ENCODE results near the gene RGN. TPM values are rescaled to one million over a fixed set of nuclear protein-coding genes. Genes with fewer than 3 reads are reported as not detected.
"Not testable (repeated sequence)": the region's sequence is repeated elsewhere in the genome, so short reads cannot be mapped to it uniquely, and the experiment has no call there.

The RGN gene
- total and polyA plus RNA-seq, 7 donors: 0.69 to 11.9 (median 4.6) TPM

DNA sequence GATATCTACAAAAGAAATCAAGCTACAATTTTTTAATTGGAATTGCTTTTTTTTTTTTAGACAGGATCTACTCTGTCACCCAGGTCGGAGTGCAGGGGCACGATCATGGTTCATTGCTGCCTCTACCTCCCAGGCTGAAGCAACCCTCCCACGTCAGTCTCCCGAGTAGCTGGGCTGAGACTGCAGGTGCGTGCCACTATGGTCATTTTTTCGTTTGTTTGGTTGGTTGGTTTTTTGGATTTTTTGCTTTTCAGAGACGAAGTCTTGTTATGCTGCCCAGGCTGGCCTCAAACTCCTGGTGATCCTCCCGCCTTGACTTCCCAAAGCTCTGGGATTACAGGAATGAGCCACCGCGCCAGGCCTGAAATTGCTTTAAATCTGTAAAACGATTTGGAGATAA is 15.6 kb downstream of the RGN start:
- intact Hi-C loops (cut with DNase I): loop anchor here in 1 of 2 donors (5.0 kb wide), 2 partner anchors 182 to 337 kb away; partner anchors contain the start of genes JADE3 and SLC9A7

DNA sequence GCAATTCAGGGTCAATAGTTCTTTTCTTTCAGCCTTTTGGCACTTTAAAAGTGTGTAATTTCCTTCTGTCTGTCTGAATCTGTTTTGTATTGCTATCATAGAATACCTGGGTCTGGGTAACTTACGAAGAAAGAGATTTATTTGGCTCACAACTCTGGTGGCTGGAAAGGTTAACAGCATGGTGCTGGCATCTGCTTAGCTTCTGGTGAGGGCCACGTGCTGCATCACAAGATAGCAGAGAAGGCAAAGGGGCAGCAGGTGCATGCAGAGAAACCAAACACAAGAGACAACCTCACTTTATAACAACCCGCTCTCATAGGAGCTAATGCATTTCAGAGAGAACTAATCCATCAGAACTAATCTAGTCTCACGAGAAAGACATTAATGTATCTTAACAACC is 18.8 kb downstream of the RGN start:
- Histone ChIP-seq H3K27ac (no peak overlapping the region), H3K9me3 (no peaks in the 10 kb centered on the region), H3K27me3 (ENCODE audit: insufficient read depth in 3 of 3, low read length in 2 of 3) (peaks cover 0 to 8% (median 0%) of the 10 kb centered on the region in 3 donors), H3K36me3 (ENCODE audit: insufficient read depth in 1 of 2, low read depth in 1 of 2) (no peaks in the 10 kb centered on the region), H3K4me3 (no peak overlapping the region), H3K4me1 (no peaks in the 10 kb centered on the region)
- no peak for DNase-seq
- TF ChIP-seq, protein P1, sequence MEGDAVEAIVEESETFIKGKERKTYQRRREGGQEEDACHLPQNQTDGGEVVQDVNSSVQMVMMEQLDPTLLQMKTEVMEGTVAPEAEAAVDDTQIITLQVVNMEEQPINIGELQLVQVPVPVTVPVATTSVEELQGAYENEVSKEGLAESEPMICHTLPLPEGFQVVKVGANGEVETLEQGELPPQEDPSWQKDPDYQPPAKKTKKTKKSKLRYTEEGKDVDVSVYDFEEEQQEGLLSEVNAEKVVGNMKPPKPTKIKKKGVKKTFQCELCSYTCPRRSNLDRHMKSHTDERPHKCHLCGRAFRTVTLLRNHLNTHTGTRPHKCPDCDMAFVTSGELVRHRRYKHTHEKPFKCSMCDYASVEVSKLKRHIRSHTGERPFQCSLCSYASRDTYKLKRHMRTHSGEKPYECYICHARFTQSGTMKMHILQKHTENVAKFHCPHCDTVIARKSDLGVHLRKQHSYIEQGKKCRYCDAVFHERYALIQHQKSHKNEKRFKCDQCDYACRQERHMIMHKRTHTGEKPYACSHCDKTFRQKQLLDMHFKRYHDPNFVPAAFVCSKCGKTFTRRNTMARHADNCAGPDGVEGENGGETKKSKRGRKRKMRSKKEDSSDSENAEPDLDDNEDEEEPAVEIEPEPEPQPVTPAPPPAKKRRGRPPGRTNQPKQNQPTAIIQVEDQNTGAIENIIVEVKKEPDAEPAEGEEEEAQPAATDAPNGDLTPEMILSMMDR (IDR thresholded peaks at IDR 0.05): no peak
- intact Hi-C loops (cut with DNase I): no loop called here
- WGBS, 3 donors: 53 to 75% (median 63%) methylated on average over 4 of the region's 4 CpGs
- ATAC-seq: no peak

More for the DNA sequence above, 15.6 kb downstream of the RGN start:
- Histone ChIP-seq H3K4me1 (no peaks in the 10 kb centered on the region), H3K36me3 (ENCODE audit: insufficient read depth in 1 of 2, low read depth in 1 of 2) (peaks cover 0 to 2% of the 10 kb centered on the region in 2 donors), H3K9me3 (no peaks in the 10 kb centered on the region), H3K27me3 (ENCODE audit: insufficient read depth in 3 of 3, low read length in 2 of 3) (peaks cover 0 to 2% (median 0%) of the 10 kb centered on the region in 3 donors), H3K4me3 (no peak overlapping the region), H3K27ac (no peak overlapping the region)
- no peak for DNase-seq
- WGBS, 3 donors: 74 to 96% (median 83%) methylated on average over 11 of the region's 11 CpGs
- TF ChIP-seq, protein P1 (IDR thresholded peaks at IDR 0.05): no peak
- no peak for ATAC-seq

DNA sequence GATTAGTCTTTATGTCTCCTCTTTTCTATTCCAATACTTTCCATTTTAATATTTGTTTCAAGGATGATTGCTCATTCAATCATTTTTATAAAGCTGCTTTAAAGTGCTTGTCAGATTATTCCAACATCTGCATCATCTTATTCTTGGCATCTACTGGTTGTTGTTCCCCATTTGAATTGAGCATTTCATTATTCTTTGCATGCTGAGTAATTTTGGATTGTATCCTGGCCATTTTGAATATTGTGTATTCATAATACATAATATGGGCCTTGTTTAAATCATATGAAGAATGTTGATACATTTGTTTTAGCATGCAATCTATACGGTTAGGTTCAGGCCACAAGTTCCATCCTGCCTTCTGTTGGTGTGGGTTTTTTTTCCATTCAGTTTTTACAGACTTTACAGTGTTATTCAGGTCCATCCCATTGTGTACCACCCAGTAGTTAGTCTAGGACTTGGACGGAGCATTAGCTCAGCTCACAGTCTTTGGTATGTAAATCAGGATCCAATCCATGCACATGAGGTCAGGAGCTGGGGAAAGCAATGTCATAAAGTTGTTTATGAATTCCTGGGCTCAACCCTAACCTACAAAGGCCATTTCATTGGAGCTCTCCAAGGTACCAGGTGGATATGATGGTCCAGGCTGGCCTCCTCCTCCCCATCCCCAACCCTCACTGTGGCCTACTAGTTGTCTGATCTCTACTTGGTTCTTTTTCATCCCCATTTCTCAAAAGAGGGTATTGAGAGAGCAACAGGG is 20.3 kb downstream of the RGN start:
- H3K27ac ChIP-seq: no peak overlapping the region
- no peaks in the 10 kb centered on the region for H3K4me1 ChIP-seq
- DNase-seq (no peak), ATAC-seq (no peak)
- H3K27me3 ChIP-seq (ENCODE audit: insufficient read depth in 3 of 3, low read length in 2 of 3): peaks cover 0 to 8% (median 0%) of the 10 kb centered on the region in 3 donors
- TF ChIP-seq, protein P1 (IDR thresholded peaks at IDR 0.05): no peak
- 79 to 86% (median 82%) methylated on average over 2 of the region's 2 CpGs for WGBS, 3 donors
- no peaks in the 10 kb centered on the region for H3K9me3 ChIP-seq
- no peak overlapping the region for H3K4me3 ChIP-seq
- intact Hi-C loops (cut with DNase I): no loop called here
- H3K36me3 ChIP-seq (ENCODE audit: insufficient read depth in 1 of 2, low read depth in 1 of 2): no peaks in the 10 kb centered on the region

DNA sequence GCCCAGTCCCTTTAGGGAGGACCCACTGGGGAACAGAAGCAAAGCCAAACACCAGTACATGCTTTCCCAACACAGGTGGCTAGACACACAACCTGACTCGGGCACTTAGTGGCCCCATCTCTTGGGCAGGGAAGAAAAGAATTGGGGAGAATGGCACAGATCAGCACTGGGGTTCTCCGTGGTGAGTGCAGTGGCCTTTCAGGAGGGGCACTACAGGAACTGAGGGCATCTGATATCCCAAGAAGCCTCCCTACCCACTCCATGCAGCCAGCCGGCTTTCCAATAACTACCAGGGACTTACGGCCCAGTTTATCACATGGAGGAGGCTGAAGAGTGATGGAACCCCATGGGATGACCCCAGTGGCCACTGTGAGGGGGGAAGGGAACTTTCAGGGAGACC is 23.0 kb downstream of the RGN start:
- ATAC-seq: no peak
- 63 to 86% (median 85%) methylated on average over 4 of the region's 4 CpGs for WGBS, 3 donors
- intact Hi-C loops (cut with DNase I): no loop called here

DNA sequence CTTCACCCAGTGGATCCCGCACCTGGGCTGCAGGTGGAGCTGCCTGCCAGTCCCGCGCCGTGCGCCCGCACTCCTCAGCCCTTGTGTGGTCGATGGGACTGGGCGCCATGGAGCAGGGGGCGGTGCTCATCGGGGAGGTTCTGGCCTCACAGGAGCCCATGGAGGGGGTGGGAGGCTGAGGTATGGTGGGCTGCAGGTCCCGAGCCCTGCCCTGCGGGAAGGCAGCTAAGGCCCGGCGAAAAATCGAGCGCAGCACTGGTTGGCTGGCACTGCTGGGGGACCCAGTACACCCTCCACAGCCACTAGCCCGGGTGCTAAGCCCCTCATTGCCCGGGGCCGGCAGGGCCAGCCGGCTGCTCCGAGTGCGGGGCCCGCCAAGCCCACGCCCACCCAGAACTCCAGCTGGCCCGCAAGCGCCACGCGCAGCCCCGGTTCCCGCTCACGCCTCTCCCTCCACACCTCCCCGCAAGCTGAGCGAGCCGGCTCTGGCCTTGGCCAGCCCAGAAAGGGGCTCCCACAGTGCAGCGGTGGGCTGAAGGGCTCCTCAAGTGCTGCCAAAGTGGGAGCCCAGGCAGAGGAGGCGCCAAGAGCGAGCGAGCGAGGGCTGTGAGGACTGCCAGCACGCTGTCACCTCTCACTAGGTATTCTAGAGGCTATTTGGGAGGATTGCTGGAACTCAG is 32.8 kb downstream of the RGN start:
- H3K9me3 ChIP-seq; DNase-seq; H3K36me3 ChIP-seq (ENCODE audit: insufficient read depth in 1 of 2, low read depth in 1 of 2); H3K27ac ChIP-seq; H3K4me3 ChIP-seq; H3K27me3 ChIP-seq (ENCODE audit: insufficient read depth in 3 of 3, low read length in 2 of 3); H3K4me1 ChIP-seq; intact Hi-C loops (cut with DNase I); ATAC-seq: not testable (repeated sequence)
- 96 to 99% (median 97%) methylated on average over 21 to 40 of the region's 40 CpGs for WGBS, 3 donors

More for the DNA sequence above, 23.0 kb downstream of the RGN start:
- no peak overlapping the region for H3K4me3 ChIP-seq
- no peak overlapping the region for H3K27ac ChIP-seq
- H3K36me3 ChIP-seq (ENCODE audit: insufficient read depth in 1 of 2, low read depth in 1 of 2): no peaks in the 10 kb centered on the region
- DNase-seq: no peak
- TF ChIP-seq, protein P1 (IDR thresholded peaks at IDR 0.05): no peak
- H3K4me1 ChIP-seq: no peaks in the 10 kb centered on the region
- H3K9me3 ChIP-seq: no peaks in the 10 kb centered on the region
- peaks cover 0 to 12% (median 0%) of the 10 kb centered on the region in 3 donors for H3K27me3 ChIP-seq (ENCODE audit: insufficient read depth in 3 of 3, low read length in 2 of 3)

All from psoas muscle (tissue), 8 donors.